Caco-2 (cell line): ENCODE measurements around the gene OR2AG1. TPM values are rescaled to one million over a fixed set of nuclear protein-coding genes. Genes with fewer than 3 reads are reported as not detected.

ENCODE experiments used
- BruUV-seq: library from RNA; stranded (reverse); fragments of 400-500 nt; replicated peaks from 2 replicates; lab custom pipeline; 2021; lab: Mats Ljungman, UMichigan
- CTCF ChIA-PET: fragments of 300-600 bp; sonication (Branson Sonifier 250); formaldehyde crosslinking; loops from one replicate; lab custom pipeline; 2022; ENCODE audit warnings: antibody characterized with exemption; lab: Charles Lee
- POLR2A ChIA-PET: fragments of 300-600 bp; sonication (Branson Sonifier 250); formaldehyde crosslinking; loops from one replicate; lab custom pipeline; 2022; ENCODE audit warnings: antibody characterized with exemption; lab: Charles Lee
- DNase-seq, 2 experiments: peaks; one replicate each; pipeline versions ENCODE4 v3.0.0 to v3.0.0-alpha.2; 2020 to 2022
- H3K27me3 ChIP-seq: replicated peaks from 2 replicates; pipeline ENCODE4 v1.6.0; 2011; ENCODE audit warnings: low read length; ENCODE audit not compliant: control insufficient read depth, insufficient read depth
- H3K36me3 ChIP-seq: 2 replicates; pipeline ENCODE4 v1.5.1; 2011; ENCODE audit warnings: low read length; ENCODE audit not compliant: control insufficient read depth, insufficient read depth
- H3K4me1 ChIP-seq: fragments of 250-450 bp; sonication (Bioruptor Pico); 2 replicates; pipeline ENCODE4 v1.5.1; 2020; ENCODE audit warnings: mild to moderate bottlenecking
- H3K4me3 ChIP-seq: 2 replicates; pipeline ENCODE4 v1.5.1; 2011; ENCODE audit warnings: low read depth, mild to moderate bottlenecking, control low read depth, low read length
- H3K9me3 ChIP-seq: fragments of 250-450 bp; sonication (Bioruptor Pico); 2 replicates; pipeline ENCODE4 v1.5.1; 2020; ENCODE audit warnings: mild to moderate bottlenecking, moderate library complexity
- H3K27ac Mint-ChIP-seq: one replicate; pipeline ENCODE4 v1.8.0; 2022; ENCODE audit warnings: mixed read lengths; ENCODE audit not compliant: unreplicated experiment
- H3K27me3 Mint-ChIP-seq: one replicate; pipeline ENCODE4 v1.8.0; 2022; ENCODE audit warnings: mixed read lengths; ENCODE audit not compliant: insufficient read depth, unreplicated experiment
- H3K36me3 Mint-ChIP-seq: one replicate; pipeline ENCODE4 v1.8.0; 2022; ENCODE audit warnings: mild to moderate bottlenecking, mixed read lengths; ENCODE audit not compliant: insufficient read depth, unreplicated experiment
- H3K4me1 Mint-ChIP-seq: one replicate; pipeline ENCODE4 v1.8.0; 2022; ENCODE audit warnings: low read depth, mixed read lengths; ENCODE audit not compliant: unreplicated experiment
- H3K4me3 Mint-ChIP-seq: one replicate; pipeline ENCODE4 v1.8.0; 2022; ENCODE audit warnings: mild to moderate bottlenecking, moderate library complexity, mixed read lengths; ENCODE audit not compliant: unreplicated experiment
- H3K9me3 Mint-ChIP-seq: one replicate; pipeline ENCODE4 v1.8.0; 2022; ENCODE audit warnings: mixed read lengths; ENCODE audit not compliant: unreplicated experiment
- intact Hi-C: fragments of 100-400 bp; cut with micrococcal nuclease; formaldehyde crosslinking; loops from one replicate; pipeline ENCODE4 v1.10.0; 2022; ENCODE audit not compliant: unreplicated experiment
- total RNA-seq: library from RNA; stranded (reverse); gene quantifications from 2 replicates; pipeline ENCODE4 v1.2.3, GENCODE V29; 2022
- TF ChIP-seq, protein P1 (sequence below), 2 experiments: fragments of 200-600 bp in 1 of 2; IDR thresholded peaks; 1 replicate in 1 of 2; 2 replicates in 1 of 2; pipeline versions ENCODE4 v1.5.1 to v1.8.0; 2011 to 2022; ENCODE audit warnings: antibody characterized with exemption in 1 of 2, control low read depth in 1 of 2, inconsistent platforms in 1 of 2, low read depth in 1 of 2, low read length in 1 of 2, mild to moderate bottlenecking in 1 of 2, moderate library complexity in 1 of 2; ENCODE audit not compliant: insufficient read depth in 1 of 2, severe bottlenecking in 1 of 2, unreplicated experiment in 1 of 2

OR2AG1 gene
- total RNA-seq, 1 experiment from 2014 or later: not detected

GRCh38 chr11:6757373-6757967, 25.4 kb upstream of the OR2AG1 start:
- peaks cover 8% of the 10 kb centered on the region for H3K27me3 Mint-ChIP-seq
- BruUV-seq: no TSS peak
- no peak overlapping the region for H3K27ac Mint-ChIP-seq
- Histone ChIP-seq H3K4me3 (no peak overlapping the region), H3K27me3 (peaks cover 1% of the 10 kb centered on the region), H3K36me3 (no peaks in the 10 kb centered on the region), H3K9me3 (no peaks in the 10 kb centered on the region), H3K4me1 (no peaks in the 10 kb centered on the region)
- intact Hi-C loops: loop anchor here (1.0 to 5.0 kb wide), 3 partner anchors 19 to 225 kb away; no protein-coding TSS in a partner anchor
- H3K36me3 Mint-ChIP-seq: no peaks in the 10 kb centered on the region
- DNase-seq: peak; percentile 46 to 54
- H3K4me1 Mint-ChIP-seq: no peaks in the 10 kb centered on the region
- H3K9me3 Mint-ChIP-seq: no peaks in the 10 kb centered on the region
- POLR2A ChIA-PET: no interaction called here
- H3K4me3 Mint-ChIP-seq: no peak overlapping the region
- TF ChIP-seq, protein P1, sequence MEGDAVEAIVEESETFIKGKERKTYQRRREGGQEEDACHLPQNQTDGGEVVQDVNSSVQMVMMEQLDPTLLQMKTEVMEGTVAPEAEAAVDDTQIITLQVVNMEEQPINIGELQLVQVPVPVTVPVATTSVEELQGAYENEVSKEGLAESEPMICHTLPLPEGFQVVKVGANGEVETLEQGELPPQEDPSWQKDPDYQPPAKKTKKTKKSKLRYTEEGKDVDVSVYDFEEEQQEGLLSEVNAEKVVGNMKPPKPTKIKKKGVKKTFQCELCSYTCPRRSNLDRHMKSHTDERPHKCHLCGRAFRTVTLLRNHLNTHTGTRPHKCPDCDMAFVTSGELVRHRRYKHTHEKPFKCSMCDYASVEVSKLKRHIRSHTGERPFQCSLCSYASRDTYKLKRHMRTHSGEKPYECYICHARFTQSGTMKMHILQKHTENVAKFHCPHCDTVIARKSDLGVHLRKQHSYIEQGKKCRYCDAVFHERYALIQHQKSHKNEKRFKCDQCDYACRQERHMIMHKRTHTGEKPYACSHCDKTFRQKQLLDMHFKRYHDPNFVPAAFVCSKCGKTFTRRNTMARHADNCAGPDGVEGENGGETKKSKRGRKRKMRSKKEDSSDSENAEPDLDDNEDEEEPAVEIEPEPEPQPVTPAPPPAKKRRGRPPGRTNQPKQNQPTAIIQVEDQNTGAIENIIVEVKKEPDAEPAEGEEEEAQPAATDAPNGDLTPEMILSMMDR (IDR thresholded peaks at IDR 0.05; ENCODE audit: insufficient read depth in 1 of 2, low read depth in 1 of 2, low read length in 1 of 2, severe bottlenecking in 1 of 2, unreplicated experiment in 1 of 2): peak; percentile 60 to 84
- CTCF ChIA-PET: interaction anchor here (0.6 to 1.3 kb wide), 7 partner anchors 20 to 378 kb away, joined by 3 to 14 read pairs (median 4); partner anchors contain the start of gene SMPD1

DNA sequence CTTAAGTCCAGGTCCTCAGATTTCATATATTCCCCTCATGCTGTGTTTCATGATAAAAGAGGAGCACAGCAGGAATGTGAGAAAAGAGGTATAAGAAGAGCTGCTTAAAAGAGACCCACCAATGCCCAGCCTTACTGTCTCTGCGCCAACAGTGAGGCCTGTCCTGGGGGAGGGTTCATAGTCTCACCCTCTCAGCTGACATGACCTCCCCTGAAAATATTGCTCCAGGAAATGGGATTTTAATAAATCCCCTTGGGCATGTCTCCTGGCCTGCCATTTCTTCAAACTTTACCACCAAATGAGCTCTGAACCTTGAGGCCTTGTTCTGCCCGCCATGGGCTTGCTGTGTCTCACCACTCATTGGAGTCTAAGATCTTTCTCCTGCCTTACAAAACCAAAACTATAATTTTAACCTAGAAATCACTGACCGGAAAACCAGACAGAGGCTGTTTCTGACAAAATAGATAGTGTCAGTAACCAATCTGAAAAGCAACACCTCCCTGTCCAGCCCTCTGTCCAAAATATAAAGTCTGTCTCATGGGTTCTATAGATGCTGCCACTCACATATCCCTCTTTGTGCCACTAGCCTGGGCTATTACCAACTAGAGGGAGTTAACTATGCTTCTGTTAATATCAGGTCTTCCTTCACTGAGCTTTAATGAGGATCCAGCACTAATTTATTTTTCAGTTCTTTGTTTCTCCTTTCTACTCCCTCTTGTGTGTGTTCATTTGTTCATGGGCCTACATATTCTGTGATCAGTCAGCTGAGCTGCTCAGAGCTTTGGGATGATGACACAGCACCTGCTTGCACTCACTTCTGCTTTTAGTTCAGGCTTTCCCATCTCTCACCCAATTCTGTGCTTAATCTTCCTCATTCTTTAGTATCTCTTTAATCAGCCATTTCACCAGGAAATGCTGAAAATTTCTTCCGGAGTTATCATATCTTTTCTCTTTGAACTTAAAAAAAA, 10.6 kb upstream of the OR2AG1 start, which contains the start of gene OR2AG2:
OR2AG2 (minus strand) TSS at position 51 of the 968 bp plus-strand sequence. CDS start 3,019 bp downstream, outside the sequence.
- H3K27ac Mint-ChIP-seq: no peak within 1 kb of the TSS
- H3K4me1 ChIP-seq: no peaks in the 10 kb centered on the region
- H3K9me3 ChIP-seq: no peaks in the 10 kb centered on the region
- no peak within 1 kb of the TSS for H3K4me3 ChIP-seq
- ChIA-PET POLR2A (no interaction called here), CTCF (no interaction called here)
- H3K9me3 Mint-ChIP-seq: no peaks in the 10 kb centered on the region
- H3K27me3 Mint-ChIP-seq: peaks cover 8% of the 10 kb centered on the region
- DNase-seq: no peak
- H3K27me3 ChIP-seq: no peaks in the 10 kb centered on the region
- TF ChIP-seq, protein P1 (IDR thresholded peaks at IDR 0.05; ENCODE audit: insufficient read depth in 1 of 2, low read depth in 1 of 2, low read length in 1 of 2, severe bottlenecking in 1 of 2, unreplicated experiment in 1 of 2): no peak
- no TSS peak for BruUV-seq
- H3K4me1 Mint-ChIP-seq: no peaks in the 10 kb centered on the region
- H3K36me3 ChIP-seq: no peaks in the 10 kb centered on the region
- intact Hi-C loops: no loop called here
- H3K4me3 Mint-ChIP-seq: no peak within 1 kb of the TSS
- H3K36me3 Mint-ChIP-seq: no peaks in the 10 kb centered on the region

GRCh38 chr11:6778518-6778917, 4.3 kb upstream of the OR2AG1 start:
- Mint-ChIP-seq H3K4me3 (no peak overlapping the region), H3K27me3 (no peaks in the 10 kb centered on the region), H3K4me1 (no peaks in the 10 kb centered on the region), H3K27ac (no peak overlapping the region), H3K36me3 (no peaks in the 10 kb centered on the region), H3K9me3 (no peaks in the 10 kb centered on the region)
- Histone ChIP-seq H3K4me1 (no peaks in the 10 kb centered on the region), H3K4me3 (no peak overlapping the region), H3K36me3 (no peaks in the 10 kb centered on the region), H3K27me3 (no peaks in the 10 kb centered on the region), H3K9me3 (0 out of 2 replicates have a peak, but pooled peaks cover 3% of the 10 kb centered on the region)
- intact Hi-C loops: no loop called here
- TF ChIP-seq, protein P1 (IDR thresholded peaks at IDR 0.05; ENCODE audit: insufficient read depth in 1 of 2, low read depth in 1 of 2, low read length in 1 of 2, severe bottlenecking in 1 of 2, unreplicated experiment in 1 of 2): no peak
- no TSS peak for BruUV-seq
- POLR2A ChIA-PET: no interaction called here
- CTCF ChIA-PET: no interaction called here
- no peak for DNase-seq
